GM12878 (cell line): ENCODE measurements around the gene SLIT1. TPM values are rescaled to one million over a fixed set of nuclear protein-coding genes. Genes with fewer than 3 reads are reported as not detected.

Source experiments
- ATAC-seq: fragments of 200-7000 bp; cut with Tn5 transposase; 3 replicates; pipeline ENCODE4 v1.9.1; 2020; ENCODE audit warnings: mild to moderate bottlenecking, moderate library complexity
- BruUV-seq: library from RNA; stranded (reverse); fragments of 400-500 nt; replicated peaks from 2 replicates; lab custom pipeline; 2021; lab: Mats Ljungman, UMichigan
- CTCF ChIA-PET: fragments of 300-600 bp; sonication (Branson Sonifier 250); formaldehyde crosslinking; extraction: SDS; loops from one replicate; lab custom pipeline; 2021; ENCODE audit warnings: inconsistent platforms; lab: Yijun Ruan, JAX
- POLR2A ChIA-PET: fragments of 350-600 bp; formaldehyde crosslinking; extraction: SDS; loops from one replicate; lab custom pipeline; 2021; ENCODE audit warnings: inconsistent platforms; lab: Charles Lee
- RAD21 ChIA-PET: fragments of 300-600 bp; sonication (Branson Sonifier 250); formaldehyde crosslinking; loops from one replicate; lab custom pipeline; 2023; ENCODE audit warnings: antibody characterized with exemption; ENCODE audit not compliant: unreplicated experiment; lab: Charles Lee
- SMC1A ChIA-PET: fragments of 300-600 bp; sonication (Branson Sonifier 250); formaldehyde crosslinking; loops from one replicate; lab custom pipeline; 2023; ENCODE audit not compliant: unreplicated experiment, uncharacterized antibody; lab: Charles Lee
- DNase-seq: peaks from one replicate; pipeline ENCODE4 v3.0.0-alpha.2; 2011; ENCODE audit warnings: low read depth, low spot score
- FAIRE-seq: peaks from 3 replicates; lab custom pipeline; 2011; peaks lifted over from hg19 to GRCh38; lab: Jason Lieb, UNC
- H2AFZ ChIP-seq: 2 replicates; pipeline ENCODE4 v1.6.0; 2011; ENCODE audit warnings: low read depth, low read length, control low read depth; ENCODE audit not compliant: control insufficient read depth
- H3K27ac ChIP-seq: 2 replicates; pipeline ENCODE4 v1.5.1; 2011; ENCODE audit warnings: control low read depth; ENCODE audit not compliant: control insufficient read depth, insufficient read depth
- H3K27me3 ChIP-seq, 2 experiments: replicated peaks in 1 of 2; 2 replicates each; pipeline versions ENCODE4 v1.6.0 to v1.6.1; 2011; ENCODE audit warnings: low read length in 1 of 2; ENCODE audit not compliant: control insufficient read depth in 2 of 2, insufficient read depth in 2 of 2
- H3K36me3 ChIP-seq, 2 experiments: 2 replicates each; pipeline ENCODE4 v1.5.1; 2011; ENCODE audit warnings: low read length in 1 of 2; ENCODE audit not compliant: control insufficient read depth in 2 of 2, insufficient read depth in 2 of 2
- H3K4me1 ChIP-seq: 2 replicates; pipeline ENCODE4 v1.6.1; 2011; ENCODE audit warnings: mild to moderate bottlenecking, low read length, moderate library complexity, mixed read lengths; ENCODE audit not compliant: control insufficient read depth, insufficient read depth
- H3K4me2 ChIP-seq: 2 replicates; pipeline ENCODE4 v1.6.0; 2011; ENCODE audit warnings: control low read depth; ENCODE audit not compliant: control insufficient read depth, insufficient read depth
- H3K4me3 ChIP-seq: fragments of 200-600 bp; sonication (generic); 2 replicates; pipeline ENCODE4 v1.5.1; 2016
- H3K79me2 ChIP-seq: 2 replicates; pipeline ENCODE4 v1.6.0; 2011; ENCODE audit warnings: low read length; ENCODE audit not compliant: control insufficient read depth, insufficient read depth
- H3K9ac ChIP-seq: 2 replicates; pipeline ENCODE4 v1.8.0; 2011; ENCODE audit warnings: low read length, control low read depth, mixed read lengths; ENCODE audit not compliant: control insufficient read depth, insufficient read depth
- H3K9me3 ChIP-seq: replicated peaks from 3 replicates; pipeline ENCODE4 v1.5.1; 2011; ENCODE audit warnings: mild to moderate bottlenecking, low read length; ENCODE audit not compliant: control insufficient read depth, insufficient read depth
- H4K20me1 ChIP-seq: 2 replicates; pipeline ENCODE4 v1.6.0; 2011; ENCODE audit not compliant: control insufficient read depth, insufficient read depth
- ASH2L ChIP-seq: fragments of 300-600, 200-600 bp; sonication (generic); IDR thresholded peaks from 2 replicates; pipeline ENCODE4 v1.6.1; 2017; ENCODE audit warnings: low read depth, mild to moderate bottlenecking, borderline replicate concordance
- CREB1 ChIP-seq: IDR thresholded peaks from 2 replicates; pipeline ENCODE4 v1.6.1; 2012; ENCODE audit warnings: low read depth, mild to moderate bottlenecking, inconsistent platforms
- EGR1 ChIP-seq, 2 experiments: IDR thresholded peaks; 1 replicate in 1 of 2; 2 replicates in 1 of 2; pipeline ENCODE4 v1.6.1; 2011 to 2012; ENCODE audit warnings: low read depth in 2 of 2, low read length in 2 of 2, borderline replicate concordance in 1 of 2, mild to moderate bottlenecking in 1 of 2, moderate library complexity in 1 of 2
- GATAD2B ChIP-seq: fragments of 450-650 bp; conservative IDR thresholded peaks from 2 replicates; pipeline ENCODE4 v1.6.1; 2017; ENCODE audit warnings: low read depth, mild to moderate bottlenecking, moderate library complexity
- KDM1A ChIP-seq: fragments of 200-600 bp; sonication (generic); IDR thresholded peaks from 2 replicates; pipeline ENCODE4 v1.6.1; 2016; ENCODE audit warnings: borderline replicate concordance
- KLF5 ChIP-seq: fragments of 450-650 bp; IDR thresholded peaks from 2 replicates; pipeline ENCODE4 v1.6.1; 2014; ENCODE audit warnings: mild to moderate bottlenecking; ENCODE audit not compliant: partially characterized antibody
- MTA3 ChIP-seq: IDR thresholded peaks from 2 replicates; pipeline ENCODE4 v1.6.1; 2012; ENCODE audit warnings: low read length, inconsistent platforms, borderline replicate concordance
- MXI1 ChIP-seq: fragments of 150-350 bp; IDR thresholded peaks from 2 replicates; pipeline ENCODE4 v1.6.1; 2011; ENCODE audit warnings: low read depth, mild to moderate bottlenecking, inconsistent platforms, low read length, improper control_type of control experiment
- NKRF ChIP-seq: fragments of 450-650 bp; conservative IDR thresholded peaks from 2 replicates; pipeline ENCODE4 v1.6.1; 2017; ENCODE audit warnings: mild to moderate bottlenecking, moderate library complexity
- REST ChIP-seq: IDR thresholded peaks from 2 replicates; pipeline ENCODE4 v1.6.1; 2012; ENCODE audit warnings: mild to moderate bottlenecking, low read depth, low read length
- SMAD1 ChIP-seq: fragments of 450-650 bp; IDR thresholded peaks from 2 replicates; pipeline ENCODE4 v1.6.1; 2018; ENCODE audit warnings: mild to moderate bottlenecking, low read depth; ENCODE audit not compliant: partially characterized antibody
- SRF ChIP-seq, 2 experiments: IDR thresholded peaks; 2 replicates each; pipeline ENCODE4 v1.6.1; 2011; ENCODE audit warnings: low read depth in 2 of 2, low read length in 2 of 2, mild to moderate bottlenecking in 1 of 2, moderate library complexity in 1 of 2
- YY1 ChIP-seq: IDR thresholded peaks from 2 replicates; pipeline ENCODE4 v1.6.1; 2011; ENCODE audit warnings: low read depth, mild to moderate bottlenecking, low read length
- ZNF622 ChIP-seq: fragments of 450-650 bp; IDR thresholded peaks from 2 replicates; pipeline ENCODE4 v1.6.1; 2017; ENCODE audit warnings: mild to moderate bottlenecking, inconsistent platforms
- WGBS: methylation state at CpG from one replicate; pipeline ENCODE4 v1.1.6; 2016; ENCODE audit warnings: low lambda C conversion rate; ENCODE audit not compliant: insufficient replicate concordance, insufficient coverage; ENCODE audit errors: missing lambda C conversion rate; 5-methylcytosine and 5-hydroxymethylcytosine counted together
- in situ Hi-C: fragments of 300-500 bp; cut with MboI; formaldehyde crosslinking; loops from 9 replicates; pipeline ENCODE4 v1.14.3; 2018; ENCODE audit warnings: mixed read lengths
- intact Hi-C: fragments of 100-400 bp; cut with micrococcal nuclease; formaldehyde crosslinking; loops from one replicate; pipeline ENCODE4 v1.14.2; 2022; ENCODE audit not compliant: unreplicated experiment
- polyA plus RNA-seq, 11 experiments: library from polyadenylated mRNA; depleted of rRNA in 4 of 11; unstranded in 6 of 11; stranded (reverse) in 5 of 11; fragments of >200 nt; fragmentation: Nextera tagmentation in 4 of 11; fragmentation: Illumina TruSeq in 1 of 11; extraction: Ambion mirVana in 4 of 11; extraction: Trizol in 1 of 11; gene quantifications; 1 replicate in 1 of 11; 2 replicates in 10 of 11; pipeline versions ENCODE4 v1.2.1 to v1.2.3, GENCODE V29; 2011 to 2016; ENCODE audit warnings: inconsistent platforms in 2 of 11, missing spikeins in 2 of 11, low read depth in 1 of 11
- total RNA-seq, 4 experiments: library from RNA; depleted of rRNA in 3 of 4; stranded (reverse); fragments of >200 nt in 3 of 4; fragmentation: Illumina TruSeq in 1 of 4; extraction: Trizol in 1 of 4; gene quantifications; 2 replicates each; pipeline versions ENCODE4 v1.2.1 to v1.2.3, GENCODE V29; 2013 to 2021
- TF ChIP-seq, protein P1 (sequence below): IDR thresholded peaks from 2 replicates; pipeline ENCODE4 v1.6.1; 2011; ENCODE audit warnings: low read depth, low read length, improper control_type of control experiment, borderline replicate concordance
- TF ChIP-seq, protein P2 (sequence below): IDR thresholded peaks from 2 replicates; pipeline ENCODE4 v1.6.1; 2011; ENCODE audit warnings: mild to moderate bottlenecking, low read depth, low read length, moderate library complexity; ENCODE audit not compliant: insufficient replicate concordance

The SLIT1 gene
- total and polyA plus RNA-seq, 10 of the 15 experiments (the other 5 are each of a cell fraction or from before 2014, with no cell fraction given) = 0.04 to 0.19 (median 0.06) TPM; not detected in 4

GRCh38 chr10:97097084-97097433, 88.7 kb downstream of the SLIT1 start:
- CTCF ChIA-PET = interaction anchor here (1.4 to 1.6 kb wide), 3 partner anchors 15 to 113 kb away, joined by 5 to 10 read pairs (median 7); no protein-coding TSS in a partner anchor
- intact Hi-C loops (no loop called here), in situ Hi-C loops (no loop called here)
- DNase-seq (no peak), FAIRE-seq (no peak), ATAC-seq (no peak)
- H3K9ac ChIP-seq = no peak overlapping the region
- H4K20me1 ChIP-seq = no peaks in the 10 kb centered on the region
- H2AFZ ChIP-seq = no peak overlapping the region
- peaks cover 3% of the 10 kb centered on the region; the same call in 1 of the 2 replicates for H3K4me1 ChIP-seq
- H3K4me2 ChIP-seq = no peak overlapping the region
- no peaks in the 10 kb centered on the region; the same call in 2 of the 3 replicates for H3K9me3 ChIP-seq
- SMC1A ChIA-PET = interaction anchor here (1.7 kb wide), 1 partner anchor 15 kb away, joined by 3 read pairs; no protein-coding TSS in a partner anchor
- peaks cover 0 to 5% of the 10 kb centered on the region in 2 experiments for H3K27me3 ChIP-seq
- no peak overlapping the region for H3K27ac ChIP-seq
- RAD21 ChIA-PET = no interaction called here
- no peaks in the 10 kb centered on the region for H3K79me2 ChIP-seq
- BruUV-seq = no TSS peak
- no peaks in the 10 kb centered on the region for H3K36me3 ChIP-seq
- 43% methylated on average over 6 of the region's 6 CpGs for WGBS
- no peak overlapping the region for H3K4me3 ChIP-seq
- POLR2A ChIA-PET = no interaction called here
- TF ChIP-seq, protein P1, sequence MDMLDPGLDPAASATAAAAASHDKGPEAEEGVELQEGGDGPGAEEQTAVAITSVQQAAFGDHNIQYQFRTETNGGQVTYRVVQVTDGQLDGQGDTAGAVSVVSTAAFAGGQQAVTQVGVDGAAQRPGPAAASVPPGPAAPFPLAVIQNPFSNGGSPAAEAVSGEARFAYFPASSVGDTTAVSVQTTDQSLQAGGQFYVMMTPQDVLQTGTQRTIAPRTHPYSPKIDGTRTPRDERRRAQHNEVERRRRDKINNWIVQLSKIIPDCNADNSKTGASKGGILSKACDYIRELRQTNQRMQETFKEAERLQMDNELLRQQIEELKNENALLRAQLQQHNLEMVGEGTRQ = no peak
- TF ChIP-seq REST = no peak
- TF ChIP-seq KDM1A = no peak
- no peak for TF ChIP-seq GATAD2B
- TF ChIP-seq MXI1 = no peak
- TF ChIP-seq ZNF622 = no peak
- no peak for TF ChIP-seq NKRF
- TF ChIP-seq SRF (IDR thresholded peaks at IDR 0.05; ENCODE audit: low read depth in 2 of 2, low read length in 2 of 2) = no peak
- TF ChIP-seq, protein P2, sequence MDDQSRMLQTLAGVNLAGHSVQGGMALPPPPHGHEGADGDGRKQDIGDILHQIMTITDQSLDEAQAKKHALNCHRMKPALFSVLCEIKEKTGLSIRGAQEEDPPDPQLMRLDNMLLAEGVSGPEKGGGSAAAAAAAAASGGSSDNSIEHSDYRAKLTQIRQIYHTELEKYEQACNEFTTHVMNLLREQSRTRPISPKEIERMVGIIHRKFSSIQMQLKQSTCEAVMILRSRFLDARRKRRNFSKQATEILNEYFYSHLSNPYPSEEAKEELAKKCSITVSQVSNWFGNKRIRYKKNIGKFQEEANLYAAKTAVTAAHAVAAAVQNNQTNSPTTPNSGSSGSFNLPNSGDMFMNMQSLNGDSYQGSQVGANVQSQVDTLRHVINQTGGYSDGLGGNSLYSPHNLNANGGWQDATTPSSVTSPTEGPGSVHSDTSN = no peak
- no peak for TF ChIP-seq CREB1
- TF ChIP-seq KLF5 = no peak
- TF ChIP-seq MTA3 = no peak
- no peak for TF ChIP-seq YY1
- no peak for TF ChIP-seq ASH2L
- no peak for TF ChIP-seq SMAD1
- TF ChIP-seq EGR1 (IDR thresholded peaks at IDR 0.05; ENCODE audit: borderline replicate concordance in 1 of 2, low read depth in 2 of 2, low read length in 2 of 2) = no peak
